ENCODE data around the gene SEMA3C. TPM values are rescaled to one million over a fixed set of nuclear protein-coding genes. Genes with fewer than 3 reads are reported as not detected.

Gene SEMA3C
- total and polyA plus RNA-seq, 7 donors, result 8.4 to 298 (median 213) TPM

DNA sequence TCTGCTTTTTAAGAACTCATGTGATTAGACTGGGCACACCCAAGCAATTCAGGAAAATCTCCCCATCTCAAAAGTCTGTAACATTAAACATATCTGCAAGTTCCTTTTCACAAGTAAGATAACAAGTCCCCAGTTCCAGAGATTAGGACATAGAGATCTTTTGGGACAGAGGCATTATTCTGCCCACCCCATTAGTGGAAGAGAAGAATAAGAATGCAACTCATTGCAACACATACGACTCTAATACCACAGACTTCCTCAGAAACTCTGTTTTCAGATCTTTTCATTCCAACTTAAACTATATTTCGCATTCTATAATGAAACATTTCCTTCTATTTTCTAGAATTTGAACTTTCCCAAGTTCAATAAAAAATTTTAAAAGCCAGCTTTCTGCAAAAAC is 137.7 kb downstream of the SEMA3C start:
- DNase-seq, result no peak
- H3K4me1 ChIP-seq, result peaks cover 0 to 86% (median 72%) of the 10 kb centered on the region in 4 donors
- intact Hi-C loops (cut with DNase I), result loop anchor here (5.0 kb wide), 1 partner anchor 136 kb away; the partner anchor contains the start of gene SEMA3C
- H3K27ac ChIP-seq, result peak overlapping the region; percentile 69 to 90 (median 80)
- no peak overlapping the region for H3K4me3 ChIP-seq
- no peaks in the 10 kb centered on the region for H3K36me3 ChIP-seq
- TF ChIP-seq POLR2AphosphoS5 (IDR thresholded peaks at IDR 0.05) (no peak), POLR2A (IDR thresholded peaks at IDR 0.05) (no peak), EP300 (IDR thresholded peaks at IDR 0.05) (no peak)
- TF ChIP-seq, protein P1, sequence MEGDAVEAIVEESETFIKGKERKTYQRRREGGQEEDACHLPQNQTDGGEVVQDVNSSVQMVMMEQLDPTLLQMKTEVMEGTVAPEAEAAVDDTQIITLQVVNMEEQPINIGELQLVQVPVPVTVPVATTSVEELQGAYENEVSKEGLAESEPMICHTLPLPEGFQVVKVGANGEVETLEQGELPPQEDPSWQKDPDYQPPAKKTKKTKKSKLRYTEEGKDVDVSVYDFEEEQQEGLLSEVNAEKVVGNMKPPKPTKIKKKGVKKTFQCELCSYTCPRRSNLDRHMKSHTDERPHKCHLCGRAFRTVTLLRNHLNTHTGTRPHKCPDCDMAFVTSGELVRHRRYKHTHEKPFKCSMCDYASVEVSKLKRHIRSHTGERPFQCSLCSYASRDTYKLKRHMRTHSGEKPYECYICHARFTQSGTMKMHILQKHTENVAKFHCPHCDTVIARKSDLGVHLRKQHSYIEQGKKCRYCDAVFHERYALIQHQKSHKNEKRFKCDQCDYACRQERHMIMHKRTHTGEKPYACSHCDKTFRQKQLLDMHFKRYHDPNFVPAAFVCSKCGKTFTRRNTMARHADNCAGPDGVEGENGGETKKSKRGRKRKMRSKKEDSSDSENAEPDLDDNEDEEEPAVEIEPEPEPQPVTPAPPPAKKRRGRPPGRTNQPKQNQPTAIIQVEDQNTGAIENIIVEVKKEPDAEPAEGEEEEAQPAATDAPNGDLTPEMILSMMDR (IDR thresholded peaks at IDR 0.05), result no peak
- no peaks in the 10 kb centered on the region for H3K27me3 ChIP-seq
- 74 to 79% methylated on average over 2 of the region's 2 CpGs for whole genome bisulfite sequencing, 2 donors
- H3K9me3 ChIP-seq, result no peaks in the 10 kb centered on the region

- H3K9me3 ChIP-seq, result no peaks in the 10 kb centered on the region
- no peak overlapping the region for H3K4me3 ChIP-seq
- H3K27me3 ChIP-seq, result no peaks in the 10 kb centered on the region
- H3K36me3 ChIP-seq, result no peaks in the 10 kb centered on the region
- TF ChIP-seq, protein P1 (IDR thresholded peaks at IDR 0.05), result no peak
- no peak for TF ChIP-seq POLR2A (IDR thresholded peaks at IDR 0.05)
- TF ChIP-seq POLR2AphosphoS5 (IDR thresholded peaks at IDR 0.05), result no peak
- TF ChIP-seq EP300 (IDR thresholded peaks at IDR 0.05), result no peak
- H3K4me1 ChIP-seq, result peaks cover 0 to 86% (median 72%) of the 10 kb centered on the region in 4 donors
- no peak for DNase-seq
- 93% methylated on average over 2 of the region's 2 CpGs for WGBS, 2 donors
- H3K27ac ChIP-seq, result peak overlapping the region; percentile 69 to 90 (median 80)
- intact Hi-C loops (cut with DNase I), result no loop called here
Measured at GRCh38 chr7:80779456-80779855, 139.4 kb downstream of the SEMA3C start.

DNA sequence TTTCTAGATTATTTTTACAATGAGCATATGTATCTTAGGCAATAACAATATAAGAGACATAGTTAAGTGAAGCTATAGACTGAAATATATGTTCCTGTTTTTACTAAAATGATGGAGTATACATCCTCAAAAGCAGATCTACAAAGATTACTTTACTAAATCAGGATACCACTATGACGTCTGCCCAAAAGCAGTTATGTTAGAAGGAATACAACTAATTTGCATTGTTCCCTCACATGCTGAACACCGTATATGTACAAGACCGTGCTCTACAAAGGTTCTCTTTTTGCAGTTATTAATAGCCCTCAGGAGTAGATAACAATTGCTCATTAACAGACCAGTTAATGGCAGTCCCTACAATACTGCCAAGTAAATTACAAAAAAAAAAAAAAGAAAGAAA is 143.0 kb downstream of the SEMA3C start:
- no peaks in the 10 kb centered on the region for H3K36me3 ChIP-seq
- no peak for DNase-seq
- peak overlapping the region in 3 of 4 donors; percentile 53 to 90 (median 87) for H3K27ac ChIP-seq
- intact Hi-C loops (cut with DNase I), result no loop called here
- H3K27me3 ChIP-seq, result no peaks in the 10 kb centered on the region
- no peaks in the 10 kb centered on the region for H3K9me3 ChIP-seq
- WGBS, 2 donors, result 76 to 81% methylated on average over 3 of the region's 3 CpGs
- TF ChIP-seq, protein P1 (IDR thresholded peaks at IDR 0.05), result no peak
- TF ChIP-seq POLR2A (IDR thresholded peaks at IDR 0.05), result no peak
- no peak for TF ChIP-seq POLR2AphosphoS5 (IDR thresholded peaks at IDR 0.05)
- no peak for TF ChIP-seq EP300 (IDR thresholded peaks at IDR 0.05)
- H3K4me3 ChIP-seq, result no peak overlapping the region
- H3K4me1 ChIP-seq, result peaks cover 0 to 86% (median 72%) of the 10 kb centered on the region in 4 donors

- Histone ChIP-seq H3K9me3 (no peaks in the 10 kb centered on the region), H3K27ac (peak overlapping the region in 3 of 4 donors; percentile 53 to 90 (median 87)), H3K4me3 (no peak overlapping the region), H3K36me3 (no peaks in the 10 kb centered on the region), H3K4me1 (peaks cover 0 to 86% (median 72%) of the 10 kb centered on the region in 4 donors), H3K27me3 (no peaks in the 10 kb centered on the region)
- intact Hi-C loops (cut with DNase I), result no loop called here
- TF ChIP-seq POLR2A (IDR thresholded peaks at IDR 0.05), result no peak
- TF ChIP-seq EP300 (IDR thresholded peaks at IDR 0.05), result no peak
- TF ChIP-seq, protein P1 (IDR thresholded peaks at IDR 0.05), result no peak
- TF ChIP-seq POLR2AphosphoS5 (IDR thresholded peaks at IDR 0.05), result no peak
- no peak for DNase-seq
Measured at GRCh38 chr7:80775482-80775881, 143.4 kb downstream of the SEMA3C start.

DNA sequence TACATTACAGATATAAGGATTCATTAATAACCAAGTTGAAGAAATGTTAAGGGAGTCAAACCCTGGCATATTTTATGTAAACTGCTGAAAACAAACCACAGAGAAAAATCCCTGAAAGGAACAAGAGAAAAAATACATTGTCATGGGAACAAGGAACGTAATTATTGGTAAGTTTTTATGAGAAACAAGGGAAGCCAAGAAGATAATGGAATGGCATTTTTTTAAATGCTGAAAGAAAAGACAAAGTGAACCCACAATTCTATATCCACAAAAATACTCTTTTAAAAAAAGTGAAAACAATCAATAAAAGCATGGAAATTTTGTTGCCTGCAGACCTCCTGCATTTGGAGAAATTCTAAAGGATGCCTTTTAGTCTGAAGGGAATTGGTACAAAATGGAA is 144.0 kb downstream of the SEMA3C start:
- peaks cover 0 to 86% (median 72%) of the 10 kb centered on the region in 4 donors for H3K4me1 ChIP-seq
- H3K27ac ChIP-seq, result peak overlapping the region in 3 of 4 donors; percentile 53 to 90 (median 87)
- intact Hi-C loops (cut with DNase I), result no loop called here
- no peaks in the 10 kb centered on the region for H3K9me3 ChIP-seq
- DNase-seq, result no peak
- no peaks in the 10 kb centered on the region for H3K27me3 ChIP-seq
- WGBS, 2 donors, result 83 to 95% methylated on average over 1 of the region's 1 CpG
- no peaks in the 10 kb centered on the region for H3K36me3 ChIP-seq
- H3K4me3 ChIP-seq, result no peak overlapping the region
- TF ChIP-seq, protein P1 (IDR thresholded peaks at IDR 0.05), result no peak
- TF ChIP-seq POLR2AphosphoS5 (IDR thresholded peaks at IDR 0.05) (no peak), EP300 (IDR thresholded peaks at IDR 0.05) (no peak), POLR2A (IDR thresholded peaks at IDR 0.05) (no peak)

Measured in sigmoid colon (tissue), 7 donors.